Smooth muscle cell (in vitro differentiated cells): ENCODE data around the gene CENPH. TPM values are rescaled to one million over a fixed set of nuclear protein-coding genes. Genes with fewer than 3 reads are reported as not detected.

Experiments
- DNase-seq: peaks from one replicate; lab custom pipeline; 2025; ENCODE audit not compliant: unreplicated experiment; lab: John Stamatoyannopoulos, UW
- H2AFZ ChIP-seq: fragments of 200-600 bp; sonication (generic); 2 replicates; pipeline ENCODE4 v1.6.0; 2016; ENCODE audit warnings: antibody characterized with exemption, low read depth, mild to moderate bottlenecking
- H3F3A ChIP-seq: fragments of 200-600 bp; sonication (generic); 2 replicates; pipeline ENCODE4 v1.6.0; 2017; ENCODE audit warnings: antibody characterized with exemption, low read depth
- H3K27ac ChIP-seq: fragments of 200-600 bp; sonication (generic); 2 replicates; pipeline ENCODE4 v1.5.1; 2016; ENCODE audit warnings: low read depth, mild to moderate bottlenecking
- H3K27me3 ChIP-seq: fragments of 200-600 bp; sonication (generic); 2 replicates; pipeline ENCODE4 v1.6.1; 2016; ENCODE audit warnings: low read depth, mild to moderate bottlenecking
- H3K36me3 ChIP-seq: fragments of 200-600 bp; sonication (generic); 2 replicates; pipeline ENCODE4 v1.5.1; 2016; ENCODE audit warnings: low read depth
- H3K4me1 ChIP-seq: fragments of 200-600 bp; sonication (generic); 2 replicates; pipeline ENCODE4 v1.5.1; 2016; ENCODE audit warnings: low read depth
- H3K4me2 ChIP-seq: fragments of 200-600 bp; sonication (generic); 2 replicates; pipeline ENCODE4 v1.6.0; 2016; ENCODE audit warnings: mild to moderate bottlenecking
- H3K4me3 ChIP-seq: fragments of 200-600 bp; sonication (generic); 2 replicates; pipeline ENCODE4 v1.5.1; 2016; ENCODE audit warnings: mild to moderate bottlenecking
- H3K79me2 ChIP-seq: fragments of 200-600 bp; sonication (generic); 2 replicates; pipeline ENCODE4 v1.6.0; 2016; ENCODE audit warnings: low read depth, mild to moderate bottlenecking
- H3K9ac ChIP-seq: fragments of 200-600 bp; sonication (generic); 2 replicates; pipeline ENCODE4 v1.6.0; 2016; ENCODE audit warnings: low read depth
- H3K9me3 ChIP-seq: fragments of 200-600 bp; sonication (generic); replicated peaks from 2 replicates; pipeline ENCODE4 v1.5.1; 2016; ENCODE audit warnings: low read depth
- H4K20me1 ChIP-seq: fragments of 200-600 bp; sonication (generic); 2 replicates; pipeline ENCODE4 v1.6.0; 2016; ENCODE audit warnings: low read depth
- WGBS: methylation state at CpG from one replicate; pipeline ENCODE4 v1.1.7; 2016; ENCODE audit warnings: low lambda C conversion rate; 5-methylcytosine and 5-hydroxymethylcytosine counted together
- polyA plus RNA-seq: library from polyadenylated mRNA; unstranded; fragments of >200 nt; fragmentation: Nextera tagmentation; extraction: Ambion mirVana; gene quantifications from 2 replicates; pipeline ENCODE4 v1.2.1, GENCODE V29; 2016
- total RNA-seq: library from RNA; depleted of rRNA; stranded (reverse); fragments of >200 nt; gene quantifications from 2 replicates; pipeline ENCODE4 v1.2.3, GENCODE V29; 2014
- TF ChIP-seq, protein P1 (sequence below): fragments of 200-600 bp; sonication (generic); IDR thresholded peaks from 2 replicates; pipeline ENCODE4 v1.5.1; 2017; ENCODE audit warnings: borderline replicate concordance, mild to moderate bottlenecking, antibody characterized with exemption; ENCODE audit not compliant: insufficient read depth, poor library complexity, severe bottlenecking

Gene CENPH
- total and polyA plus RNA-seq, 2 experiments from 2014 or later: 10.5 to 15.5 TPM

DNA sequence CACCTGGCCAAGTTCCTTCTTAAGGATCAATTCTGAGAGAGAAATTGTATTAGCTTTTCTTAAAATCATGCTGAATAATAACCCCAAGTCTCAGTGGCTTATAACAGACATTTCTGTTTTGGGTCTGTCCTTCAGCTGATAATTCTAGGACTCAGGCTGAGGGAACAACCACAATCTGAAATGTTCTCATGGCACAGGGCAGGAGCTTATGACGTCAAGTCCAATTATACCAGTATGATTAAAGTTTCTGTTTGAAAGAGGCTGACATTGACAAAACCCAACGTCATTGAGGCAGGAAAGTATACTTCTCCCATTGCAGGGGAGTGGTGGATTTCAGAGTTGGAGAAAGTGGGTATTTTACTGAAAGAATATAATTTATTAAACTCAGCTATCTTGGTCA lies 21.8 kb downstream of the CENPH start:
- Histone ChIP-seq H3K4me3 (no peak overlapping the region), H3F3A (no peaks in the 10 kb centered on the region), H3K9me3 (no peaks in the 10 kb centered on the region), H3K27me3 (no peaks in the 10 kb centered on the region), H3K9ac (no peak overlapping the region), H3K79me2 (no peaks in the 10 kb centered on the region), H3K27ac (no peak overlapping the region), H2AFZ (no peak overlapping the region), H3K36me3 (no peaks in the 10 kb centered on the region), H3K4me2 (no peak overlapping the region), H3K4me1 (no peaks in the 10 kb centered on the region), H4K20me1 (no peaks in the 10 kb centered on the region)
- 97% methylated on average over 2 of the region's 2 CpGs for WGBS
- TF ChIP-seq, protein P1, sequence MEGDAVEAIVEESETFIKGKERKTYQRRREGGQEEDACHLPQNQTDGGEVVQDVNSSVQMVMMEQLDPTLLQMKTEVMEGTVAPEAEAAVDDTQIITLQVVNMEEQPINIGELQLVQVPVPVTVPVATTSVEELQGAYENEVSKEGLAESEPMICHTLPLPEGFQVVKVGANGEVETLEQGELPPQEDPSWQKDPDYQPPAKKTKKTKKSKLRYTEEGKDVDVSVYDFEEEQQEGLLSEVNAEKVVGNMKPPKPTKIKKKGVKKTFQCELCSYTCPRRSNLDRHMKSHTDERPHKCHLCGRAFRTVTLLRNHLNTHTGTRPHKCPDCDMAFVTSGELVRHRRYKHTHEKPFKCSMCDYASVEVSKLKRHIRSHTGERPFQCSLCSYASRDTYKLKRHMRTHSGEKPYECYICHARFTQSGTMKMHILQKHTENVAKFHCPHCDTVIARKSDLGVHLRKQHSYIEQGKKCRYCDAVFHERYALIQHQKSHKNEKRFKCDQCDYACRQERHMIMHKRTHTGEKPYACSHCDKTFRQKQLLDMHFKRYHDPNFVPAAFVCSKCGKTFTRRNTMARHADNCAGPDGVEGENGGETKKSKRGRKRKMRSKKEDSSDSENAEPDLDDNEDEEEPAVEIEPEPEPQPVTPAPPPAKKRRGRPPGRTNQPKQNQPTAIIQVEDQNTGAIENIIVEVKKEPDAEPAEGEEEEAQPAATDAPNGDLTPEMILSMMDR: no peak
- no peak for DNase-seq

DNA sequence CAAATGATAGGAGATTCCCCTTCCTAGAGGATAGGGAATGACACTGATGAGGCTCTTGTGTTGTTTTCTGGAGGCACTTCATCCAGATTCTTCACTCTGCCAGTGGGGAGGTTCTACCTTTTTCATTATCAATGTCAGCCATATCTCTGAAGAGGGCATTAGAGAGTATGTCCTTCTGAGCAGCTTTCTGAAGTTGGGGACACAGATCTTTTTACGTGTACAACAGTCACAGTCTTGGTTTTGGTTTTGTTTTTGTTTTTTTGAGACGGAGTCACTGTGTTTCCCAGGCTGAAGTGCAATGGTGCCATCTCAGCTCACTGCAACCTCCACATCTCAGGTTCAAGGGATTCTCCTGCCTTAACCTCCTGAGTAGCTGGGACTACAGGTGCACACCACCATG lies 22.6 kb downstream of the CENPH start:
- no peaks in the 10 kb centered on the region for H4K20me1 ChIP-seq
- H3K4me3 ChIP-seq: no peak overlapping the region
- no peaks in the 10 kb centered on the region for H3K9me3 ChIP-seq
- 98% methylated on average over 2 of the region's 2 CpGs for WGBS
- TF ChIP-seq, protein P1: no peak
- no peaks in the 10 kb centered on the region for H3K27me3 ChIP-seq
- H3F3A ChIP-seq: no peaks in the 10 kb centered on the region
- no peaks in the 10 kb centered on the region for H3K36me3 ChIP-seq
- H3K79me2 ChIP-seq: no peaks in the 10 kb centered on the region
- peaks cover under 1% of the 10 kb centered on the region for H3K4me1 ChIP-seq
- no peak overlapping the region for H3K9ac ChIP-seq
- no peak for DNase-seq
- no peak overlapping the region for H3K4me2 ChIP-seq
- no peak overlapping the region for H3K27ac ChIP-seq
- no peak overlapping the region for H2AFZ ChIP-seq

DNA sequence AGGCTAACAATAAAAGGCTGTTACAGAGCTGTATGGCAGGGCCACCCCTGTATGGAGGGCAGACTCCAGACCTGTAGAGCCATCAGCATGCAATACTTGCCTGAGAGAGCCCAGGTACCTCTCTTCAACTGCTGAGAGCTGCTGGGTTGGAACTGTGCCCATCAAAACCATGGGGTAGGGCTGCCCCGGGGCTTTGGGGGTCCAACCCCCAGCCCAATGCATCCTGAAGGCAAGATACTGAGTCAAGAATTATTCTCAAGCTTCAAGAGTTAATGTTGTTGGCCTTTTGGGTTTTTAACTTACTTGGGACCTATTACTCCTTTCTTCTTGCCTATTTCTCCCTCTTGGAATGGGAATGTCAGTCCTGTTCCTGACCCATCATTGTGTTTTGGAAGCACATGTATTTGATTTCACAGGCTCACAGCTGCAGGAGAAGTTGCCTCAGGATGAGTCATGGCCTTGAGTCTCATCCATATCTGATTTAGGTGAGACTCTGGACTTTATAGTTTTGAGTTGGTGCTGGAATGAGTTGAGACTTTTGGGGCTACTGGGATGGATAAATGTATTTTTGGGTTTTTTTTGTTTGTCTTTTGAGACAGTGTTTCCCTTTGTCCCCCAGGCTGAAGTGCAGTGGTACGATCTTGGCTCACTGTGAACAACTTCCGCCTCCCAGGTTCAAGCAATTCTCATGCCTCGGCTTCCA lies 24.3 kb downstream of the CENPH start:
- no peak overlapping the region for H3K4me3 ChIP-seq
- H3K27me3 ChIP-seq: no peaks in the 10 kb centered on the region
- peaks cover 7% of the 10 kb centered on the region for H3K79me2 ChIP-seq
- H3K4me1 ChIP-seq: peaks cover 7% of the 10 kb centered on the region
- no peaks in the 10 kb centered on the region for H4K20me1 ChIP-seq
- DNase-seq: no peak
- H3K4me2 ChIP-seq: no peak overlapping the region
- WGBS: 92% methylated on average over 4 of the region's 4 CpGs
- H3K9me3 ChIP-seq: no peaks in the 10 kb centered on the region
- H2AFZ ChIP-seq: no peak overlapping the region
- no peaks in the 10 kb centered on the region for H3K36me3 ChIP-seq
- H3F3A ChIP-seq: no peaks in the 10 kb centered on the region
- TF ChIP-seq, protein P1: no peak
- no peak overlapping the region for H3K27ac ChIP-seq
- H3K9ac ChIP-seq: no peak overlapping the region

DNA sequence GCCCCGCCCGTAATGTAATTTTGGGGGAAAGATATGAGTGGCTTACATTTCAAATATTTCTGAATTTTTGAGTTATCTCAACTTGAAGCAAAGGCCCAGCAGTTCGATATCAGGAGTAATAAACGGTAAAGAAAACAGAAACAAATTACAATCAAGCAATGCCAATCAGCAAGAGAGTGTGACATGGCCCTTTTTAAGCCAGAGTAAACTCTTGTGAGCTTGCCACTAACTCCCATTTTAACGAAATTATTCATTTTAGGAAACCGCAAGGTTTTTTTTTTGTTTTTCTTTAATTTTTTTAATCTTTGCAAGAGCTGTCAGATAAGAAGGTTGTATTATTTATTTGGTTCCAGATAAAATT lies 27.7 kb downstream of the CENPH start:
- Histone ChIP-seq H3F3A (no peaks in the 10 kb centered on the region), H4K20me1 (no peaks in the 10 kb centered on the region)

More for the DNA sequence above, 27.7 kb downstream of the CENPH start:
- Histone ChIP-seq H3K79me2 (peaks cover 31% of the 10 kb centered on the region), H3K9ac (no peak overlapping the region), H3K36me3 (no peaks in the 10 kb centered on the region), H3K4me3 (peak overlapping the region; percentile 74), H3K4me2 (peak overlapping the region; percentile 91), H3K4me1 (peaks cover 12% of the 10 kb centered on the region), H3K9me3 (no peaks in the 10 kb centered on the region), H3K27me3 (no peaks in the 10 kb centered on the region), H2AFZ (peak overlapping the region; percentile 86), H3K27ac (no peak overlapping the region)
- no peak for DNase-seq
- WGBS: 73% methylated on average over 6 of the region's 6 CpGs
- TF ChIP-seq, protein P1: no peak
